ENCODE results near the gene MAPT. TPM values are rescaled to one million over a fixed set of nuclear protein-coding genes. Genes with fewer than 3 reads are reported as not detected.

MAPT gene
- polyA plus RNA-seq, 1 experiment: 0.27 TPM

- no peak for TF ChIP-seq CTCF (IDR thresholded peaks at IDR 0.05; ENCODE audit: low read depth, low read length)
- no peak overlapping the region for H3K27ac ChIP-seq (ENCODE audit: low read depth, low read length)
- DNase-seq (ENCODE audit: low read depth, low spot score): no peak
- H3K27me3 ChIP-seq (ENCODE audit: control insufficient read depth, insufficient read depth, low read length): peaks cover 10% of the 10 kb centered on the region
- no peaks in the 10 kb centered on the region; the same call in 1 of the 2 replicates for H3K9me3 ChIP-seq (ENCODE audit: control insufficient read depth, insufficient read depth, low read length)
- ChIA-PET POLR2A (no interaction called here), CTCF (interaction anchor here (1.5 to 2.1 kb wide), 2 partner anchors 17 to 714 kb away, joined by 4 to 5 read pairs; partner anchors contain the start of gene ACBD4)
- no peak overlapping the region for H3K4me3 ChIP-seq (ENCODE audit: low read depth, low read length)
Observed at GRCh38 chr17:45849536-45849990, 44.8 kb upstream of the MAPT start.

- Histone ChIP-seq H3K27ac (ENCODE audit: low read depth, low read length) (no peak overlapping the region), H3K27me3 (ENCODE audit: control insufficient read depth, insufficient read depth, low read length) (peaks cover 10% of the 10 kb centered on the region), H3K4me3 (ENCODE audit: low read depth, low read length) (no peak overlapping the region), H3K9me3 (ENCODE audit: control insufficient read depth, insufficient read depth, low read length) (no peaks in the 10 kb centered on the region; the same call in 1 of the 2 replicates)
- ChIA-PET CTCF (interaction anchor here (1.5 to 2.1 kb wide), 2 partner anchors 18 to 714 kb away, joined by 4 to 5 read pairs; partner anchors contain the start of gene ACBD4), POLR2A (no interaction called here)
- no peak for DNase-seq (ENCODE audit: low read depth, low spot score)
- TF ChIP-seq CTCF (IDR thresholded peaks at IDR 0.05; ENCODE audit: low read depth, low read length): no peak
Observed at GRCh38 chr17:45850011-45850410, 44.3 kb upstream of the MAPT start.

GRCh38 chr17:45850468-45850867 is 43.9 kb upstream of the MAPT start:
- CTCF ChIA-PET: interaction anchor here (2.1 to 2.2 kb wide), 2 partner anchors 210 to 715 kb away, joined by 5 to 23 read pairs; partner anchors contain the start of gene ACBD4
- DNase-seq (ENCODE audit: low read depth, low spot score): no peak

GRCh38 chr17:45851022-45851421 is 43.3 kb upstream of the MAPT start:
- peaks cover 10% of the 10 kb centered on the region for H3K27me3 ChIP-seq (ENCODE audit: control insufficient read depth, insufficient read depth, low read length)
- TF ChIP-seq CTCF (IDR thresholded peaks at IDR 0.05; ENCODE audit: low read depth, low read length): no peak
- no peak overlapping the region for H3K27ac ChIP-seq (ENCODE audit: low read depth, low read length)
- H3K9me3 ChIP-seq (ENCODE audit: control insufficient read depth, insufficient read depth, low read length): no peaks in the 10 kb centered on the region; the same call in 1 of the 2 replicates
- no peak overlapping the region for H3K4me3 ChIP-seq (ENCODE audit: low read depth, low read length)
- DNase-seq (ENCODE audit: low read depth, low spot score): no peak
- ChIA-PET CTCF (interaction anchor here (1.2 to 2.2 kb wide), 5 partner anchors 14 to 210 kb away, joined by 3 to 23 read pairs (median 5); no protein-coding TSS in a partner anchor), POLR2A (interaction anchor here (0.6 kb wide), 1 partner anchor 209 kb away, joined by 3 read pairs; no protein-coding TSS in a partner anchor)

More at GRCh38 chr17:45850468-45850867, 43.9 kb upstream of the MAPT start:
- Histone ChIP-seq H3K27me3 (ENCODE audit: control insufficient read depth, insufficient read depth, low read length) (peaks cover 10% of the 10 kb centered on the region), H3K4me3 (ENCODE audit: low read depth, low read length) (no peak overlapping the region), H3K27ac (ENCODE audit: low read depth, low read length) (no peak overlapping the region), H3K9me3 (ENCODE audit: control insufficient read depth, insufficient read depth, low read length) (no peaks in the 10 kb centered on the region; the same call in 1 of the 2 replicates)
- TF ChIP-seq CTCF (IDR thresholded peaks at IDR 0.05; ENCODE audit: low read depth, low read length): no peak
- POLR2A ChIA-PET: no interaction called here

DNA sequence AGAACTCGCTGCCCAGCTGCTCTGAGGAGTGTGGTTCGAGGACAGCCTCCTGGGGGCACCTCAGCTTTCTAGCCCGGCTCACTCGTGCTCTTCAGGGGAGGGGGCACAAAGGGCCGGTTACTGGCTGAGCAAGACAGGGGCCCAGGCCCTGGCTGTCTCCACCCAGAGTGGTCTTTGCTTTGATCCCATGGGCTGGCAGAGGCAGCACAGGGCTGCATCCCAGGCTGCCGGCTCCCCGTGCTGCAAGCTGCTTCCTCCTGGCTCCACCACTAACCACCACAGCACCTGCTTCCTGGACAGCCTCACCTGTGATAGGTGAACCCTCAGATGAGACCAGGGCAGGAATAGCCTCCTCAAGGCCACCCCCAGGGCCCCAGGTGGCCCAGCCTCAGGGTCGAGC is 42.9 kb upstream of the MAPT start:
- H3K27me3 ChIP-seq (ENCODE audit: control insufficient read depth, insufficient read depth, low read length): peaks cover 10% of the 10 kb centered on the region
- no peaks in the 10 kb centered on the region; the same call in 1 of the 2 replicates for H3K9me3 ChIP-seq (ENCODE audit: control insufficient read depth, insufficient read depth, low read length)
- ChIA-PET POLR2A (interaction anchor here (0.6 kb wide), 1 partner anchor 210 kb away, joined by 3 read pairs; no protein-coding TSS in a partner anchor), CTCF (interaction anchor here (0.7 to 2.2 kb wide), 10 partner anchors 9 to 214 kb away, joined by 3 to 23 read pairs (median 4); no protein-coding TSS in a partner anchor)
- no peak for TF ChIP-seq CTCF (IDR thresholded peaks at IDR 0.05; ENCODE audit: low read depth, low read length)
- H3K4me3 ChIP-seq (ENCODE audit: low read depth, low read length): no peak overlapping the region
- H3K27ac ChIP-seq (ENCODE audit: low read depth, low read length): no peak overlapping the region
- DNase-seq (ENCODE audit: low read depth, low spot score): no peak
